GM06990 (cell line): ENCODE data around the gene TMEM161A.

Experiments used
- DNase-seq: peaks from one replicate; pipeline ENCODE4 v3.0.0-alpha.2; 2011; ENCODE audit not compliant: insufficient read length; ENCODE audit errors: extremely low read depth
- H3K27me3 ChIP-seq: replicated peaks from 2 replicates; pipeline ENCODE4 v1.6.0; 2011; ENCODE audit warnings: low read length; ENCODE audit not compliant: control insufficient read depth, insufficient read depth
- H3K36me3 ChIP-seq: 2 replicates; pipeline ENCODE4 v1.5.1; 2011; ENCODE audit warnings: low read length; ENCODE audit not compliant: control insufficient read depth, insufficient read depth
- H3K4me3 ChIP-seq: replicated peaks from 2 replicates; pipeline ENCODE4 v1.5.1; 2011; ENCODE audit warnings: low read depth, mild to moderate bottlenecking, control low read depth, low read length
- CTCF ChIP-seq: IDR thresholded peaks from 2 replicates; pipeline ENCODE4 v1.5.1; 2011; ENCODE audit warnings: low read length, control low read depth, mild to moderate bottlenecking, inconsistent platforms; ENCODE audit not compliant: insufficient read depth, poor library complexity, severe bottlenecking

Gene TMEM161A

GRCh38 chr19:19076476-19076875 is 61.8 kb downstream of the TMEM161A start:
- Histone ChIP-seq H3K27me3 (no peaks in the 10 kb centered on the region), H3K36me3 (no peaks in the 10 kb centered on the region; the same call in 1 of the 2 replicates), H3K4me3 (no peak overlapping the region)
- no peak for TF ChIP-seq CTCF
- DNase-seq, result no peak

DNA sequence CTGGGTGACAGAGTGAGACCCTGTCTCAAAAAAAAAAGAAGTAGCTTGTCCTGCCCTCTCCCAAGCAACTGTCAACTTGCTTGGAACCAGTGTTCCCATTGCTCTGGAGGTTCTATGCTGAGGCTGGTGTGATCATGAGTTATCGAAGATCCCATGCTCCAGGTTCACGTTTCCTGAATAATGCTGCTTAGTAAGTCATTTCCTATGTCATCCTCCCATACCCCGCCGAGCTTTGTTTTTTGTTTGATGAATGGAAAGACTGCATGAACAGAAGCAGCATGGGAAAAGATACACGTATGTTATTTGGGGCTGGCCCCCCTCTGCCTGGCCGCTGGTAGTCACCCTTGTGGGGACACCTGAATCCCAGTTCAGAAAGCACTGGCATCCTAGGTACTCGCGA is 63.2 kb downstream of the TMEM161A start:
- no peak for TF ChIP-seq CTCF
- Histone ChIP-seq H3K4me3 (no peak overlapping the region), H3K27me3 (no peaks in the 10 kb centered on the region), H3K36me3 (no peaks in the 10 kb centered on the region; the same call in 1 of the 2 replicates)
- DNase-seq, result no peak

- Histone ChIP-seq H3K27me3 (no peaks in the 10 kb centered on the region), H3K4me3 (no peak overlapping the region), H3K36me3 (no peaks in the 10 kb centered on the region; the same call in 1 of the 2 replicates)
- no peak for DNase-seq
- TF ChIP-seq CTCF, result no peak
Observed at GRCh38 chr19:19074196-19074882, 63.9 kb downstream of the TMEM161A start.

- Histone ChIP-seq H3K27me3 (no peaks in the 10 kb centered on the region), H3K4me3 (no peak overlapping the region), H3K36me3 (no peaks in the 10 kb centered on the region; the same call in 1 of the 2 replicates)
- no peak for TF ChIP-seq CTCF
- DNase-seq, result no peak
Observed at GRCh38 chr19:19071897-19072296, 66.4 kb downstream of the TMEM161A start.
